ENCODE data around the gene ELP2.
"Not testable (repeated sequence)": the region's sequence is repeated elsewhere in the genome, so short reads cannot be mapped to it uniquely, and the experiment has no call there.

The ELP2 gene

DNA sequence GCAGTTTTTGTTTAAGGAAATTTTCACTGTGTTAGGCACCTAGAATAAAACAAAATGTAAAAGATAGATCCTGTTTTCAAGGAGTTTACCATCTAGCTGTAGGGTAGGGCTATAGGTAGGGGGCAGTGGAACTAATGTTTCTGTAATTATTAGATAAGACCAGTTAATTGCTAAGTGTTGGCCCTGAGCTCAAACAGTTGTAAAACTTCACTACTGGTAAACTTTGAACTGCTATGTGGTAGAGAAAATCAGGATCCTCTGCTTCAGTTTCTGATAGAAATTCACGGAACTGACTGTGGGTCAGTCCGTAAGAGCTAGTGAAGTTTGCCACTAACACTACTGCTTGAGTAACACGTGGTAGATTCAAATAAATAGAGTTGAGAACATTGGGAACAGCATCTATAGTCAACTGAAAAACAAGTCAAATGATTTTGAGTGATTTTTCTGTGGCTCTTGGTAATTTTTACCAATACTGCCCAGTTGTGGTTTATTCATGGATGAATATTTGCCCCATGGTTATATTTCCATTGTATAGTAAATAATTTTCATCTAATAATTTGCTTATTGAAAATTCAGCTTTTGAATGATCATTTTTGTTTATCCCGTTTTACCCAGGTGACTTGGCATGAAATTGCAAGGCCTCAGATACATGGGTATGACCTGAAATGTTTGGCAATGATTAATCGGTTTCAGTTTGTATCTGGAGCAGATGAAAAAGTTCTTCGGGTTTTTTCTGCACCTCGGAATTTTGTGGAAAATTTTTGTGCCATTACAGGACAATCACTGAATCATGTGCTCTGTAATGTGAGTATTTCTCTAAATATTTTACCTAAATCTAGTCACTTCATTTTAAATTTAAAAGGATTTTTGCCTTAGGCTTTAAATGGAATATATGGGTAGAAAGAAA, 26.4 kb downstream of the ELP2 start:
- no peak for DNase-seq (ENCODE audit: low read depth in 2 of 2, low spot score in 1 of 2)

DNA sequence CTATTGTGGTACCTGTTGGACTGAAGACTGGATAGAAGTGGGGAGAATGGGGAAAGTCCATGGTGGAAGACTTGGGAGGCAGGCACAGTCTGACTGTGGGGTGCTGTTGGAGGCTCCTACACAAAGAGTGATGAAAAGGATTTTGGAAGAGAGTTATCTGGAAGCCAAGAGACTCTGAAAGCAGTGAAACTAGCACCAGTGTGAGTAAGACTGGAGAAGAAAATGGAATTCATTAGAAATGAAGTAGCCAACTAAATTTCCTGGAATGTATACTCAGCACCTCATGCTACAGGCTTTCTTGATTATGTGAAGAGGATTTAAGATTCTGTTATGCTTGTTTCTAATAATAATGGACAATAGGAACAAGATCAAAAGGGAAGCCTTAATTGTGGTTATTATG, 27.7 kb downstream of the ELP2 start:
- no peak for DNase-seq (ENCODE audit: low read depth in 2 of 2, low spot score in 1 of 2)

DNA sequence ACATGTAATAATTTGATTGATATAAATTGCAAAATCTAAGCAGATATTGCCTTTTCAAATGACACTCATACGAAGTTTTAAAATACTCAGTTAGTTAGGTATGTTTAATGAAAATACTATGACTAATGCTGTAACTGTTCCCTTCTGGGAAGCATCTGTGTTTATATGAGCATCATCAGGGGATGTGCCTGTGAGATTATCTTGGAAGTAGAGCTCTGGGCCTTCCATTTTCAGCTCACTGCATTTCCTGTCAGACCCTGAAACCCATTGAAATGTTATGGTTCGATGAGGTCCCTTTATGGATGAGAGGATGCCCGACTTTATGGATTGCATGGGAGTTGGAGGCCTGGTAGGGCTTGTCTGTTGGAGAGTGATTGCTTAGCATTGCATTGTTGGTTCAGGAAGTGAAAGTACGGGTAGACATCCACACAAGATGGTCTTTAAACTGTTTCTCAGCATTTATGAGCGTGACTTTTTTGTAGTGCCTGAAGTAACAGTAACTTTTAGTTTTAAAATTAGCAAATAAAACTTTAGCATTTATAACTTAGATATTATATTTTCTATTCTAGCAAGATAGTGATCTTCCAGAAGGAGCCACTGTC, 28.7 kb downstream of the ELP2 start:
- no peak for DNase-seq (ENCODE audit: low read depth in 2 of 2, low spot score in 1 of 2)

DNA sequence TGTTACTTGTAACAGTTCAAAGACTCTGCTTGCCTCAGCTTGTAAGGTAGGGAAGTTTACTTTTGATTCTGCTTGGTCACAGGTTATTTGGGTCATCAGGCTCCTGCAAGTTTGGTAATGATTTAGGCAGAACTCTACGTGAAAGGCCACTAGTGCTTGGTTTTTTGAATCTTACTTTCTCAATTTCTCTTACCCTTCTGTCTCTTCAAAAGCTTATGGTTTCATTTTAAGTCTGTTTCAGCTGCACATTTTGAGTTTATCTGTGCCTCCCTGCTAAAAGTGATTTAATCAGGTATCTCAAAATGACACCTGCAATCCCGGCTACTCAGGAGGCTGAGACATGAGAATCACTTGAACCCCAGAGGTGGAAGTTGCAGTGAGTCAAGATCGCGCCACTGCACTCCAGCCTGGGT, 31.3 kb downstream of the ELP2 start:
- DNase-seq (ENCODE audit: low read depth in 2 of 2, low spot score in 1 of 2) = no peak

DNA sequence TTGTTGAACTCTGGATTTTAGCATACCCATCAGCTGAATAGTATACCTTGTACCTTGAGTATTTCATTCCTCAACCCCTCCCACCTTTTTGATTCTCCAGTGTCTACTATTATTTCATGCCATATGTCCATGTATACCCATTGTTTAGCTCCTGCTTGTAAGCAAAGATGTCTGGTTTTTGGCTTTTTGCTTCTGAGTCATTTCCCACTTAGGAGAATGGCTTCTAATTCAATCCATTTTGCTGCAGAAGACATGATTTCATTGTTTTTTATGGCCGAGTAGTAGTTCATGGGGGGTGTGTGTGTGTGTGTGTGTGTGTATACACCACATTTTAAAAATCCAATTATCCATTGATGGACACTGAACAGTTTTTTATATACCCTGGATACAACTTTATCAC, 33.3 kb downstream of the ELP2 start:
- DNase-seq (ENCODE audit: low read depth in 2 of 2, low spot score in 1 of 2) = no peak

DNA sequence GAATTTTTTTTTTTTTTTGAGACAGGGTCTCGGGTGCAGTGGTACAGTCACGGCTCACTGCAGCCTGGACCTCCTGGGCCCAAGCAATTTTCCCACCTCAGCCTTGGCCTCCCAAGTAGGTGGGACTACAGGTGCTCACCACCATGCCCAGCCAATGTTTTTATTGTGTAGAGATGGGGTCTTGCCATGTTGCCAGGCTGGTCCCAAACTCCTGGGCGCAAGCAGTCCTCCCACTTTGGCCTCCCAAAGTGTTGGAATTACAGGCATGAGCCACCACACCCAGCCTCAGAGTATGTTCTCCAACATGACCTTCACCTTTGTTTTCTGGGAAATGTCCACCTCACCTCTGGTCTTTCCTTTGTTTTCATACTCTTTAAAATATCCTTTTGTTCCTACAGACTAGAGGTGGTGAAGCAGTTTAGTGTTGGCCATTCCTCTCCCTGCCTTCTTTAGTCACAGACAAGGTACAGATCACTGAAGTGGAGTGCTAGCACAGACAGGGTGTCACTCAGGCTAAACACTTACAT, 38.1 kb downstream of the ELP2 start:
- no peak for DNase-seq (ENCODE audit: low read depth in 2 of 2, low spot score in 1 of 2)

DNA sequence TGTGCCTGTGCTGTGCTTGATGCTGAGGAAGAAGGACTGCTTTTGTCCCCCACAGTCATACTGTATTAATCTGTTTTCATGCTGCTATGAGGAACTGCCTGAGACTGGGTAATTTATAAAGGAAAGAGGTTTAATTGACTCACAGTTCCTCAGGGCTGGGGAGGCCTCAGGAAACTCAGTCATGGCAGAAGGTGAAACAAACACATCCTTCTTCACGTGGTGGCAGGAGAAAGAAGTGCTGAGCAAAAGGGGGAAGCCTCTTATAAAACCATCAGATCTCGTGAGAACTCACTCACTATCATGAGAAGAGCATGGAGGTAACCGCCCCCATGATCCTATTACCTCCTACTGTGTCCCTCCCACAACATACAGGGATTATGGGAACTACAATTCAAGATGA, 38.6 kb downstream of the ELP2 start:
- DNase-seq (ENCODE audit: low read depth in 2 of 2, low spot score in 1 of 2) = not testable (repeated sequence)

DNA sequence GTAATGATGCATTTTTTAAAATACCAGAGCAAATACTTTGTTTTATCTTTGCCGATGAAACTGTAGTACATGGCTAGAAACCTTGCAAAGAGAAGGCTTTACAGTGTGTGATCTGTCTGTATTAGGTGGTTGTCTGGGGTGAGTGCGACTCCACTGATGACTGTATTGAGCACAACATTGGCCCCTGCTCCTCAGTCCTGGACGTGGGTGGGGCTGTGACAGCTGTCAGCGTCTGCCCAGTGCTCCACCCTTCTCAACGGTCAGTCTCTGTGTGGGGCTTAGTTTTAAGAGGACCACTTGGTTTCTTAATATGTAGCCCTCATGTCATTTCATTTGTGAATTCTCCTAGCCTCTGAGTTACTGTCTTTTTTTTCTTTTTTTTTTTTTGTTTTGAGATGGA, 40.2 kb downstream of the ELP2 start:
- DNase-seq (ENCODE audit: low read depth in 2 of 2, low spot score in 1 of 2) = no peak

DNA sequence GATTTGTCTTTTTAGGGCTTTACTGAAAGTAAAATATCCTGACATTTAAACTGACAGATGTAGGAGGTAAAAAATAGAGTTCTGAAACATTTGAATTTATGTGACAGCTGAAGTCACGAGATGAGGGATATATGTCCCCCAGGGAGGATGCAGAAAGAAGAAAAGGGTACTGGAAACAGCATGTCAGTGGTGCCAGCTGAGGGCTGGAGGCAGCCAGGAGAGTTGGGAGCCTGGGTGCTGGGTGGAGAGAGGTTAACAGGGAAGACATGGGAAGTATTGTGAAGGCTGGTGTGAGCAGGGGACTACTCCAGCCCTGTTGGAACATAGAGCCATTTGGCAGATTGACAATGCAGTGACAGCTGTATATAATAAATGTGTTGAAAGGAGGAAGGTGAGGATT, 45.8 kb downstream of the ELP2 start:
- no peak for DNase-seq (ENCODE audit: low read depth in 2 of 2, low spot score in 1 of 2)

DNA sequence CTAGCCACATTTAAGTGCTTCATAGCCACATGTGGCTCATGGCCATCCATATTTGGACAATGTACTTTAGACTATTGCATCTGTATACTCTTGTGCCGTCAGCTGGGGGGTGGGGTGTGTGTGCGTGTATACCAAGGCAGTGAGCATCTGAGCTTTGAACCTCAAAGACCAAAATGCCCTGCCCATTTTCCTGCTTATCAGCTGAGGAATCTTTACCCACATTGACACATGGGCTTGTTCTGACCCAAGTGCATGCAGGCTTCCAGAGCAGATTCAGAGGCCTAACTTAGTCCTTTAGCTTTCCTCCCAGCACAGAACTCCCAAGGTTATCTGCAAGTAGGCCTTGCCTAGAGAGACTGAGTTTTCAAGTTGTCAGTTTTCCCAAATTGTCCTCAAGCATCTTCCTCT, 46.5 kb downstream of the ELP2 start:
- DNase-seq (ENCODE audit: low read depth in 2 of 2, low spot score in 1 of 2) = no peak

DNA sequence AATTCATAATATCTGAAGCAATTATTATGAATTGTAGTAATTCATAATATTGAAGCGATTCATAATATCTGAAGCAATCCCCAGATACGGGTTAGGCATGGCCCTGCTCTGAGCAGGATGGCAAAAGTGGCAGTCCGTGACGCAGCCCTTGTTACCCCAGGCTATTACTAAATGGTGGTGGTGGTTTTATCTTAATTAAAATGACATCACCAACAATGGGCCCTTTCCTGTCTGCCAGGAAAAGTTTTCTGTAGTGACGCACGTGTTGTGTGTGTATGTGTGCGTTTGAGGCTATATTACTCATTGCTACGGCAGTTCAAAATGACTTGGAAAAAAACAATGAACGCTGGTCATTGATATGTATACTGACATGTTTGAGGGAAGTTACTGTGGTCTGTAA, 47.0 kb downstream of the ELP2 start:
- DNase-seq (ENCODE audit: low read depth in 2 of 2, low spot score in 1 of 2) = no peak

DNA sequence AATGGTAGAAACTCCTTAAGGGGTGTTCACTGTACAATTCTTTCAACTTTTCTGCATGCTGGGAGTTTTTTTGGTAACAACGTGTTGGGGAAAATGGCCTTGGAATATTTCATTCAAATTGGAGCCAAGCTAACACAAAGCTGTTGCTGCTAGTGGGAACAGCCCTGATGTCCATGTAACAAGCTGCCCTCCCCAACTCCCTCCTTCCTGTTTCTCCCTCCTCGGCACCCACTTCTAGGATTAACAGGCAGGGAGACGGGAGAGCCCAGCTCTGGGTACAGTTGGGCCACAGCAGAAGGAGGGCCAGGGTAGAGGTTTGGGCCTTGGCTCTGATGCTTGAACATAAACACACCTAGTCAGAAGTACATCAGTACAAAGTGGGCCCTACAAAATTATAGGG, 48.2 kb downstream of the ELP2 start:
- DNase-seq (ENCODE audit: low read depth in 2 of 2, low spot score in 1 of 2) = no peak

DNA sequence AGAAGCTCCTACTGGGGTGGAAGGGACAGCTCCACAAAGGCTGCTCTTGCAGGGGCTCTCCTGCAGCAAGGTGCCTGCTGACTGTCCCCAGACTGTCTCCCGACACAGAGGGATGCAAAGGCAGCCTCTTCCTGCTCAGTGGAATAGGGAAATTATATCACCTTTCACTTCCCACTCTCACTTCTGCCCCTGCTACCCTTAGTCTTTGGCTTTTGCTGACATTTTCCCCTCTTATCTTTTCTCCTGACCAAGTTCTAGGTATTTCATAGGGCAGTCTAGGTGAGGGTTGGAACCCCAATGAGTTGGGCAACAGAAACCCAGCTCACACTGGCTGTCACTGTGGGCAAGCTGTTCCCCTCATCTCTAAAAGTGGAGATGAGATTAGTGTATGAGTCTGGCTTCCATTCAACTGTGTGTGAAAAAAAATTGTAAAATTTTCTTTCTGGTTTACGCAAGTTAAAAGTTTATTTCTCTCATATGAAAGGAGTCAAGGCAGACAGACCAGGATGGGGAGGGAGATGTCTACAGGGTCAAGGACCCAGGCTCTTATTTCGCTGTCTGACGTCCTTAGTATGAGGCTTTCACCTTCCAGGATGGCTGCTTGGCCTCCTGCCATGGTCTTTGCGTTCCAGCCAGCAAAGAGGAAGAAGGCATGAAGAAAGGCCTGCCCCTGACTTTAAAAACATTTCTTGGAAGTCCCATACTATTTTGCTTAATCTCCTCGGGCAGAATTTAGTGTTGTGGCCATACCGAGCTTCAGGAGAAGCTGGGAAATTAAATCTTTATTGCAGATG, 50.1 kb downstream of the ELP2 start:
- DNase-seq (ENCODE audit: low read depth in 2 of 2, low spot score in 1 of 2) = no peak

DNA sequence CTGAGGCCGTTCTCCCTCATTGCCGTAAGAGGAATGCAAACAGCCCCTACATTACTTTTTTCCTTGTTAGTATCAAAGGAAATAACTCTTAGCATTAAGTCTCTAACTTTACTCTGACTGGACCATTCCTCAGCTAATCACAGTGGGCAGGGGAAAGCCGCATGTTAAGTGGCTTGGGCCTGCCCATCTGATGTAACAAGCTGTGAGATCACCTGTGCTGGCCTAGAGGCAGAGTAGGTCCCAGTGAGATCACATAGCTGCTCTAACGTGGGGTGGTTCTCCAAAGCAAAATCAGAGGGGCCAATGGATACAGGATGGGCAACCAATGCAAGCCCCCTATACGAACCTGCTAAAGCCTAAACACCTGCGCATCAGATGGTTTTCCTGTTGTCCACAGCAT, 51.7 kb downstream of the ELP2 start:
- DNase-seq (ENCODE audit: low read depth in 2 of 2, low spot score in 1 of 2) = no peak

DNA sequence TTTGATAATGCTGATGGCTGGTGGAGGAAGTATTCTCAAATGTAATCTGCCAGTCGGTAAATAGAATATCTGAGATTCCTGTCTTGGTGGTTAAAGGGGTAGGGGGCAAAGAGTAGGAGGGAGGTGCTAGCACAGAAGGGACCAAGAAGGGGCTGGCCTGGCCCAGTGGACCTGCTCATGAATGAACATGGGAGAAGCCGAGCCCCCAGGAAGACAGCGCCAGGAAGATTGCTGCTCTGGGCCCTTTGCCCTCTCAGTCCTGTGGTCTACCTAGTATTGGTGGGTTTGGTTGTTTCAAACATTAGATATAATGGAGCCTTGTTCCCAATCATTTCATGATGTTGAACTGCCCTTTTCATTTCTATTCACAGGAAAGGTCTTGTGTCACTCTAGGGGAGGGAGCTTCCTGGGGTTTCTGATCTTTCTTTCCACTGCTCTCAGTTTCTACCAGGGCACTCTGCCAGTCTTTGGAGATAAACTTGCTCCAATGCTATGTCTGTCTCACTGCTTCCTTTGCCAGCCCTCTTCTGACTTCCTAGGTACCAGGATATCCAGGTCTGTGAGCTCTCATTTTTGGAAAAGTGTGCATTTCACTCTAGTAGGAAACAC, 52.3 kb downstream of the ELP2 start:
- no peak for DNase-seq (ENCODE audit: low read depth in 2 of 2, low spot score in 1 of 2)

DNA sequence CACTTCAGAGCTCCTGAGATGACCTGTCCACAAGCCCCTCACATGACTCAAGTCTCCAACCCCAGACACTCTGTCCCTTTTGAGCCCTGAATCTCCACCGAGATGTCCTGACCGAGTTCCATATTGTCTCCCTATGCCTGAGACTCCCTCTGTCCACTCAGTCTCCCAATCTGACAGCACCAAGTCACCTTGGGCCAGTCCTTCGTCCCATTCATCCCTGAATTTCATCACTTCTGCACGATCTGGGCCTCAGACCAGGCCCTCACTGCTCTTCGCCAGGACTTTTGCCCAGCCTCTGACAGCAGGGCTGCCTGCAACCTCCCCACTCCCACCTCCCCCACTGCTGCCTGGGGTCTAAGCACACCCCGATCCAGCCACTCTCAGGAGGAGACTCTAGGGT, 53.3 kb downstream of the ELP2 start:
- DNase-seq (ENCODE audit: low read depth in 2 of 2, low spot score in 1 of 2) = no peak

DNA sequence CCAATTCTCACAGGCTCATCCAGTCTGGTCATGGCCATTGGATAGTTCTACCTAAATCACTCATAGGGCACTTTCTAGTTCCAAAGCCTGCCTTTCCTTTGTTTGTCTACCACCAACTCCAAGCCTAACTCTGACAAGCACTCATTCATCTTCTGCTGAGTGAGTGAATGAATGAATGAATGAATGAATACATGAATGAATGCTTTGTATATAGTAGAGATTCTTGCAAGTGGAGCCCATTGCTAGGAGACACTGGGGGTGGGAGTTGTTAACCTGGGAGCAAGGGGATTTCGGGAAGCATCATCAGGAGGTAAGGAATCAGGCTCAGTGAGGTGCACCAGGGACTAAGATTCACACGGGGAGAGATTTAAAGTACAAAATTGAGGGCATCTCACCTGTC, 54.3 kb downstream of the ELP2 start:
- no peak for DNase-seq (ENCODE audit: low read depth in 2 of 2, low spot score in 1 of 2)

DNA sequence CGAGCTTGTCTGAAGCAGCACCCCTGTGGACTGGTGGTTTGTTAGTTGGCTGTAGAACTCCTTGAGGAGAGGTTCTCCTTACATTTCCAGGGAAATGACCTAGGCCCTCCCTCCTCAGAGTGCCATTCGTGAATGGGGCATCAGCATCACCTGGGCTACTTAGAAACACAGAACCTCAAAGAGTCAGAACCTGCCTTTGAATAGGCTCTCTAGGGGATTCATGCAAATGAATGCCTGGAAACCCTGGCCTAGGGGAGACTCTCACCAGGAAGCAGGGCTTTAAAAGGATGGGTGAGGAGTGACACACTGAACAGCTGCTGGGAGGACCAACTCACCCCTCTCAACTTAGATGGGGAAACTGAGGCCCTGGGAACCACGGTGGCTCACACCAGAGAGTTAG, 55.5 kb downstream of the ELP2 start:
- no peak for DNase-seq (ENCODE audit: low read depth in 2 of 2, low spot score in 1 of 2)

DNA sequence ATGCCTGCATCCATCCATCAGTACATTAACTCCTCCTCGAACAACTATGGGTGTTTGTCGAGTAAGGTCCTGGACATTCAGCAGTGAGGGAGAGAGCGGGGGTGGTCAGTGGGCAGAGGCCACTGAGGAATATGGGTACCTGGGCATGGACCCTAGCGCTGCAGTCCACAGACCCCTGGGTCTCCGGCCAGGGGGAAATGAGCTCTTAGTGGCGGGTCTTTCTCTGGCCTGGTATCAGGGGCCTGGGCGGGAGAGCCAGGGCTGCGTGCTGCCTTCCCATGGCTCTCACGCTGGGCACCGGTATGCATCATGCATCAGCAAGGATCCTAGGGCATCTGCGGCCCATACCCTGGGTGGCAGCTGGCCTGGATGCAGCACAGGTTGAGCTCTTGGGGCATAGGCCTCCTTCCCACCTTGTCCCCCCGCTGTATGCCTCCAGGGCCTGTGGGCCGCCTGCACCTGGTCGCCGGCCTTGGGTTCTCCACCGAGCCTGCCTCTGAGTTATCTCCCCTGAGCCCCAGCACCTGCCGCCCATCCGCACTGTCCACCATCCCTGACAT, 56.3 kb downstream of the ELP2 start:
- no peak for DNase-seq (ENCODE audit: low read depth in 2 of 2, low spot score in 1 of 2)

DNA sequence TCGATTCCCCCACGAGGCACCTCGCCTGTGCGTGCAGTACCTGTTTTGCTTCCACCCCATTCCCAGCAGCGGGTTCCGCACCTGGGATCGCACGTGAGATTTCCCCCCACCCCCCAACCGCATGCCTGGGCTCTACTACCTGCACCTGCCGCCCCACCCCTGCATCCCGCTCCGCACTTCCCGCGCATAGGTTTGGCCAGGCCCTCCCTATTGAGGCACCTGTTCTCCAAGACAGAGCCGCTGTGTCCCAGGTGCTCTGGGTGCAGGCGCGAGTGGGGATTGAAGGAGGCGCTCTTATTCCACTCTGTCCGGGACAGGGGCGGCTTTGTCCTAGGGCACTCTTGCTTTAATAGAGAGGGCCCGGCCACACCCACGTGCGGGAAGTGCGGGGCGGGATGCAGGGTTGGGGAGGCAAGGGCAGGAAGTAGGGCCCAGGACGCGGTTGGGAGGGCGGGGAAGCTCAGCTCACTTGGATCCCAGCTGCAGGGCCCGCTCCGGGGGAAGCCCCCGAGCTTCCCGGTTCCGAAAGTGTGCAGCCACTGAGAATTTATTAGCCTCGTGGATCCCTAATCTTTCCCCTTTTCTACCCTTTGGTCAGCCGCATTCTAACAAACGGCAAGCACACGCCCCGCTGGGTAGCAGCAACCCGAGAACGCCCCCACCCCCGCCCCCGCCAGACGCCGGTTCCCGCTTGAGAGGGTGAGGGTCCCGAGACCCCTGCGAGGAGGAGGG, 56.9 kb downstream of the ELP2 start:
- DNase-seq (ENCODE audit: low read depth in 2 of 2, low spot score in 1 of 2) = no peak

Data from stimulated activated CD8-positive, alpha-beta memory T cell treated with anti-CD3 and anti-CD28 coated beads, Interleukin-4, amount 100 ng/mL, for 4 hours (primary cell).